Neuronal stem cell (in vitro differentiated cells): ENCODE results near the gene EEPD1.

Experiments used
- DNase-seq: peaks from one replicate; pipeline ENCODE4 v3.0.0-alpha.2; 2013; ENCODE audit warnings: low spot score
- H2AFZ ChIP-seq: one replicate; pipeline ENCODE4 v1.6.1; 2013; ENCODE audit warnings: mild to moderate bottlenecking, low read length, inconsistent platforms
- H2AK5ac ChIP-seq: 2 replicates; pipeline ENCODE4 v1.6.1; 2013; ENCODE audit warnings: low read depth, mild to moderate bottlenecking, inconsistent platforms, low read length, moderate library complexity, mixed read lengths
- H2BK120ac ChIP-seq: 2 replicates; pipeline ENCODE4 v1.6.1; 2013; ENCODE audit warnings: low read depth, mild to moderate bottlenecking, inconsistent platforms, low read length, moderate library complexity, mixed read lengths
- H2BK12ac ChIP-seq: one replicate; pipeline ENCODE4 v1.6.1; 2013; ENCODE audit warnings: low read length, inconsistent platforms
- H2BK15ac ChIP-seq: 2 replicates; pipeline ENCODE4 v1.6.1; 2013; ENCODE audit warnings: mild to moderate bottlenecking, low read length, inconsistent platforms, mixed read lengths
- H2BK5ac ChIP-seq: one replicate; pipeline ENCODE4 v1.6.1; 2013; ENCODE audit warnings: inconsistent platforms, mild to moderate bottlenecking, low read length, moderate library complexity
- H3K14ac ChIP-seq: one replicate; pipeline ENCODE4 v1.6.1; 2013; ENCODE audit warnings: low read length, inconsistent platforms
- H3K18ac ChIP-seq: 2 replicates; pipeline ENCODE4 v1.6.1; 2013; ENCODE audit warnings: low read length, inconsistent platforms
- H3K23ac ChIP-seq: 2 replicates; pipeline ENCODE4 v1.6.1; 2013; ENCODE audit warnings: low read depth, mild to moderate bottlenecking, mixed read lengths, low read length, inconsistent platforms; ENCODE audit not compliant: poor library complexity
- H3K27ac ChIP-seq: replicated peaks from 3 replicates; pipeline ENCODE4 v1.5.1; 2013; ENCODE audit warnings: low read length, inconsistent platforms
- H3K27me3 ChIP-seq, 3 experiments: 2 replicates each; pipeline ENCODE4 v1.6.1; 2013; ENCODE audit warnings: low read length in 3 of 3, mild to moderate bottlenecking in 2 of 3, inconsistent platforms in 1 of 3, low read depth in 1 of 3, mixed read lengths in 1 of 3, moderate library complexity in 1 of 3; ENCODE audit not compliant: control insufficient read depth in 3 of 3, insufficient read depth in 3 of 3
- H3K36me3 ChIP-seq, 2 donors: replicated peaks in 1 of 2; 2 replicates each; pipeline ENCODE4 v1.6.1; 2013; ENCODE audit warnings: low read length in 2 of 2; ENCODE audit not compliant: control insufficient read depth in 2 of 2, insufficient read depth in 2 of 2
- H3K4ac ChIP-seq: 2 replicates; pipeline ENCODE4 v1.6.1; 2013; ENCODE audit warnings: inconsistent platforms, mild to moderate bottlenecking, low read length, moderate library complexity
- H3K4me1 ChIP-seq, 2 donors: 1 replicate in 1 of 2; 2 replicates in 1 of 2; pipeline ENCODE4 v1.6.1; 2013; ENCODE audit warnings: low read length in 2 of 2, low read depth in 1 of 2; ENCODE audit not compliant: control insufficient read depth in 2 of 2, insufficient read depth in 1 of 2
- H3K4me2 ChIP-seq: one replicate; pipeline ENCODE4 v1.6.1; 2013; ENCODE audit warnings: mild to moderate bottlenecking, low read length, inconsistent platforms; ENCODE audit not compliant: insufficient read depth, poor library complexity, severe bottlenecking
- H3K4me3 ChIP-seq, 2 donors: 2 replicates each; pipeline ENCODE4 v1.5.1; 2013; ENCODE audit warnings: low read length in 2 of 2, mild to moderate bottlenecking in 2 of 2, inconsistent platforms in 1 of 2, moderate library complexity in 1 of 2
- H3K79me1 ChIP-seq: one replicate; pipeline ENCODE4 v1.6.1; 2013; ENCODE audit warnings: low read depth, mild to moderate bottlenecking, inconsistent platforms, low read length, moderate library complexity
- H3K9ac ChIP-seq: one replicate; pipeline ENCODE4 v1.6.1; 2013; ENCODE audit warnings: mild to moderate bottlenecking, low read depth, low read length, inconsistent platforms; ENCODE audit not compliant: poor library complexity
- H3K9me3 ChIP-seq, 2 donors: replicated peaks in 1 of 2; 2 replicates each; pipeline versions ENCODE3 to v1.6.1; 2013; ENCODE audit warnings: low read length in 2 of 2, mild to moderate bottlenecking in 2 of 2, inconsistent platforms in 1 of 2, low read depth in 1 of 2, mixed read lengths in 1 of 2, moderate library complexity in 1 of 2; ENCODE audit not compliant: control insufficient read depth in 2 of 2, insufficient read depth in 1 of 2
- H4K8ac ChIP-seq: one replicate; pipeline ENCODE4 v1.6.1; 2013; ENCODE audit warnings: low read depth, mild to moderate bottlenecking, inconsistent platforms, low read length, moderate library complexity
- H4K91ac ChIP-seq: one replicate; pipeline ENCODE4 v1.6.1; 2013; ENCODE audit warnings: low read length, low read depth, mild to moderate bottlenecking, inconsistent platforms; ENCODE audit not compliant: poor library complexity
- WGBS, 2 donors: extraction: QIAGEN DNeasy Blood & Tissue Kit; methylation state at CpG; one replicate each; pipeline ENCODE4 v1.1.7; 2013; ENCODE audit warnings: missing lambda C conversion rate in 2 of 2, mixed read lengths in 1 of 2; ENCODE audit not compliant: insufficient read length in 2 of 2, insufficient replicate concordance in 1 of 2; ENCODE audit errors: extremely low coverage in 2 of 2; 5-methylcytosine and 5-hydroxymethylcytosine counted together

The EEPD1 gene

GRCh38 chr7:36284456-36285090 is 131.5 kb downstream of the EEPD1 start:
- Histone ChIP-seq H3K23ac (no peak overlapping the region), H4K8ac (no peak overlapping the region), H3K9me3 (no peaks in the 10 kb centered on the region), H3K27me3 (no peaks in the 10 kb centered on the region), H3K27ac (no peak overlapping the region), H3K36me3 (no peaks in the 10 kb centered on the region), H3K4me1 (peaks cover 9 to 11% of the 10 kb centered on the region in 2 donors), H2BK12ac (no peak overlapping the region), H3K18ac (no peak overlapping the region), H2BK15ac (no peak overlapping the region), H2BK5ac (no peak overlapping the region), H3K4ac (no peak overlapping the region), H3K14ac (no peak overlapping the region), H3K4me3 (no peak overlapping the region), H3K79me1 (no peaks in the 10 kb centered on the region), H3K9ac (no peak overlapping the region), H3K4me2 (no peak overlapping the region), H2AK5ac (no peak overlapping the region), H2AFZ (no peak overlapping the region), H2BK120ac (no peak overlapping the region), H4K91ac (no peak overlapping the region)
- no CpG with 5 or more reads among the region's 19 CpGs for WGBS, 2 donors
- DNase-seq = no peak

- no peak overlapping the region for H2AFZ ChIP-seq
- H3K4me2 ChIP-seq = no peak overlapping the region
- DNase-seq = no peak
- H2BK120ac ChIP-seq = no peak overlapping the region
- no peak overlapping the region for H2AK5ac ChIP-seq
- H3K27me3 ChIP-seq = no peaks in the 10 kb centered on the region
- no peak overlapping the region for H3K4ac ChIP-seq
- no peaks in the 10 kb centered on the region for H3K9me3 ChIP-seq
- H3K4me1 ChIP-seq = peaks cover 8% of the 10 kb centered on the region in 2 donors
- H4K91ac ChIP-seq = no peak overlapping the region
- no peak overlapping the region for H4K8ac ChIP-seq
- H3K36me3 ChIP-seq = no peaks in the 10 kb centered on the region
- no peaks in the 10 kb centered on the region for H3K79me1 ChIP-seq
- H3K27ac ChIP-seq = no peak overlapping the region
- H3K9ac ChIP-seq = no peak overlapping the region
- H2BK5ac ChIP-seq = no peak overlapping the region
- no peak overlapping the region for H2BK15ac ChIP-seq
- H3K23ac ChIP-seq = no peak overlapping the region
- H3K14ac ChIP-seq = no peak overlapping the region
- H3K18ac ChIP-seq = no peak overlapping the region
- H2BK12ac ChIP-seq = no peak overlapping the region
- H3K4me3 ChIP-seq = no peak overlapping the region
- WGBS, 2 donors = no CpG with 5 or more reads among the region's 9 CpGs
These were observed 132.2 kb downstream of the EEPD1 start for GRCh38 chr7:36285276-36285675.

- Histone ChIP-seq H4K91ac (no peak overlapping the region), H3K4me2 (no peak overlapping the region), H3K4me3 (no peak overlapping the region), H2BK15ac (no peak overlapping the region), H3K79me1 (no peaks in the 10 kb centered on the region), H3K18ac (peak overlapping the region; percentile 66), H3K9me3 (no peaks in the 10 kb centered on the region), H3K36me3 (no peaks in the 10 kb centered on the region), H3K27me3 (no peaks in the 10 kb centered on the region), H2AFZ (no peak overlapping the region), H2BK12ac (no peak overlapping the region), H3K14ac (no peak overlapping the region), H2BK120ac (no peak overlapping the region), H3K4ac (no peak overlapping the region), H4K8ac (no peak overlapping the region), H3K4me1 (peaks cover 0 to 6% of the 10 kb centered on the region in 2 donors), H3K27ac (no peak overlapping the region), H3K23ac (no peak overlapping the region), H3K9ac (no peak overlapping the region), H2AK5ac (no peak overlapping the region), H2BK5ac (no peak overlapping the region)
- no CpG with 5 or more reads among the region's 2 CpGs for WGBS, 2 donors
- DNase-seq = no peak
These were observed 133.2 kb downstream of the EEPD1 start for GRCh38 chr7:36286226-36286625.

- Histone ChIP-seq H3K27me3 (no peaks in the 10 kb centered on the region), H2BK5ac (no peak overlapping the region), H3K36me3 (no peaks in the 10 kb centered on the region), H3K4me1 (peaks cover 0 to 7% of the 10 kb centered on the region in 2 donors), H3K4me3 (no peak overlapping the region), H4K91ac (no peak overlapping the region), H3K23ac (no peak overlapping the region), H3K4me2 (no peak overlapping the region), H3K79me1 (no peaks in the 10 kb centered on the region), H2BK15ac (no peak overlapping the region), H2BK120ac (no peak overlapping the region), H2BK12ac (no peak overlapping the region), H3K9ac (no peak overlapping the region), H4K8ac (no peak overlapping the region), H3K4ac (no peak overlapping the region), H2AK5ac (no peak overlapping the region), H2AFZ (no peak overlapping the region), H3K14ac (no peak overlapping the region), H3K18ac (no peak overlapping the region), H3K9me3 (no peaks in the 10 kb centered on the region), H3K27ac (no peak overlapping the region)
- WGBS, 2 donors = no CpG with 5 or more reads among the region's 4 CpGs
- DNase-seq = no peak
These were observed 133.6 kb downstream of the EEPD1 start for GRCh38 chr7:36286688-36287087.
